ENCODE results near the gene SRGN. TPM values are rescaled to one million over a fixed set of nuclear protein-coding genes. Genes with fewer than 3 reads are reported as not detected.

The SRGN gene
- total and polyA plus RNA-seq, 2 donors: 67.7 to 205 TPM

GRCh38 chr10:69089638-69090599 is 2.0 kb downstream of the SRGN start:
- DNase-seq (ENCODE audit: extremely low spot score): no peak
- WGBS: 49% methylated on average over 16 of the region's 16 CpGs

GRCh38 chr10:69090685-69091084 is 2.8 kb downstream of the SRGN start:
- H3K27ac ChIP-seq (ENCODE audit: low read depth): no peak overlapping the region
- DNase-seq (ENCODE audit: extremely low spot score): no peak
- no peaks in the 10 kb centered on the region for H3K36me3 ChIP-seq (ENCODE audit: insufficient read depth)
- H3K4me3 ChIP-seq (ENCODE audit: low read depth, low read length): no peak overlapping the region
- no peaks in the 10 kb centered on the region for H3K4me1 ChIP-seq (ENCODE audit: insufficient read depth)
- WGBS: 85% methylated on average over 1 of the region's 1 CpG

More at GRCh38 chr10:69089638-69090599, 2.0 kb downstream of the SRGN start:
- H3K4me3 ChIP-seq (ENCODE audit: low read depth, low read length): peak overlapping the region; percentile 27
- H3K4me1 ChIP-seq (ENCODE audit: insufficient read depth): no peaks in the 10 kb centered on the region
- no peak overlapping the region for H3K27ac ChIP-seq (ENCODE audit: low read depth)
- H3K36me3 ChIP-seq (ENCODE audit: insufficient read depth): no peaks in the 10 kb centered on the region

- H3K27ac ChIP-seq (ENCODE audit: low read depth): no peak overlapping the region
- WGBS: 63% methylated on average over 8 of the region's 8 CpGs
- no peaks in the 10 kb centered on the region for H3K4me1 ChIP-seq (ENCODE audit: insufficient read depth)
- DNase-seq (ENCODE audit: extremely low spot score): no peak
- H3K36me3 ChIP-seq (ENCODE audit: insufficient read depth): no peaks in the 10 kb centered on the region
- peak overlapping the region; percentile 6 for H3K4me3 ChIP-seq (ENCODE audit: low read depth, low read length)
Observed at GRCh38 chr10:69091143-69091651, 3.3 kb downstream of the SRGN start.

GRCh38 chr10:69092959-69093850 is 5.3 kb downstream of the SRGN start:
- no peak overlapping the region for H3K4me3 ChIP-seq (ENCODE audit: low read depth, low read length)
- H3K4me1 ChIP-seq (ENCODE audit: insufficient read depth): no peaks in the 10 kb centered on the region
- 48% methylated on average over 17 of the region's 17 CpGs for WGBS
- DNase-seq (ENCODE audit: extremely low spot score): peak; percentile 23
- H3K36me3 ChIP-seq (ENCODE audit: insufficient read depth): no peaks in the 10 kb centered on the region
- no peak overlapping the region for H3K27ac ChIP-seq (ENCODE audit: low read depth)

GRCh38 chr10:69093933-69094332 is 6.0 kb downstream of the SRGN start:
- WGBS: 87% methylated on average over 1 of the region's 1 CpG
- Histone ChIP-seq H3K27ac (ENCODE audit: low read depth) (no peak overlapping the region), H3K36me3 (ENCODE audit: insufficient read depth) (no peaks in the 10 kb centered on the region), H3K4me3 (ENCODE audit: low read depth, low read length) (no peak overlapping the region), H3K4me1 (ENCODE audit: insufficient read depth) (no peaks in the 10 kb centered on the region)
- no peak for DNase-seq (ENCODE audit: extremely low spot score)

- 67% methylated on average over 2 of the region's 2 CpGs for WGBS
- no peak overlapping the region for H3K27ac ChIP-seq (ENCODE audit: low read depth)
- no peaks in the 10 kb centered on the region for H3K4me1 ChIP-seq (ENCODE audit: insufficient read depth)
- H3K4me3 ChIP-seq (ENCODE audit: low read depth, low read length): no peak overlapping the region
- H3K36me3 ChIP-seq (ENCODE audit: insufficient read depth): no peaks in the 10 kb centered on the region
- no peak for DNase-seq (ENCODE audit: extremely low spot score)
Observed at GRCh38 chr10:69096045-69096444, 8.1 kb downstream of the SRGN start.

GRCh38 chr10:69097729-69098128 is 9.8 kb downstream of the SRGN start:
- WGBS: 71% methylated on average over 4 of the region's 4 CpGs

GRCh38 chr10:69100136-69100872 is 12.4 kb downstream of the SRGN start:
- no peak overlapping the region for H3K4me3 ChIP-seq (ENCODE audit: low read depth, low read length)
- no peak overlapping the region for H3K27ac ChIP-seq (ENCODE audit: low read depth)
- no peak for DNase-seq (ENCODE audit: extremely low spot score)
- no peaks in the 10 kb centered on the region for H3K4me1 ChIP-seq (ENCODE audit: insufficient read depth)
- H3K36me3 ChIP-seq (ENCODE audit: insufficient read depth): no peaks in the 10 kb centered on the region
- 43% methylated on average over 7 of the region's 7 CpGs for WGBS

More at GRCh38 chr10:69097729-69098128, 9.8 kb downstream of the SRGN start:
- H3K4me3 ChIP-seq (ENCODE audit: low read depth, low read length): no peak overlapping the region
- DNase-seq (ENCODE audit: extremely low spot score): no peak
- H3K4me1 ChIP-seq (ENCODE audit: insufficient read depth): no peaks in the 10 kb centered on the region
- no peak overlapping the region for H3K27ac ChIP-seq (ENCODE audit: low read depth)
- no peaks in the 10 kb centered on the region for H3K36me3 ChIP-seq (ENCODE audit: insufficient read depth)

- no peak overlapping the region for H3K27ac ChIP-seq (ENCODE audit: low read depth)
- no peak overlapping the region for H3K4me3 ChIP-seq (ENCODE audit: low read depth, low read length)
- DNase-seq (ENCODE audit: extremely low spot score): no peak
- no peaks in the 10 kb centered on the region for H3K4me1 ChIP-seq (ENCODE audit: insufficient read depth)
- 78% methylated on average over 6 of the region's 6 CpGs for WGBS
- no peaks in the 10 kb centered on the region for H3K36me3 ChIP-seq (ENCODE audit: insufficient read depth)
Observed at GRCh38 chr10:69101451-69102095, 13.7 kb downstream of the SRGN start.

- WGBS: 77% methylated on average over 3 of the region's 3 CpGs
- Histone ChIP-seq H3K27ac (ENCODE audit: low read depth) (no peak overlapping the region), H3K36me3 (ENCODE audit: insufficient read depth) (no peaks in the 10 kb centered on the region), H3K4me3 (ENCODE audit: low read depth, low read length) (no peak overlapping the region), H3K4me1 (ENCODE audit: insufficient read depth) (no peaks in the 10 kb centered on the region)
- DNase-seq (ENCODE audit: extremely low spot score): no peak
Observed at GRCh38 chr10:69102440-69102839, 14.5 kb downstream of the SRGN start.

GRCh38 chr10:69103784-69104183 is 15.9 kb downstream of the SRGN start:
- no peak overlapping the region for H3K27ac ChIP-seq (ENCODE audit: low read depth)
- H3K4me3 ChIP-seq (ENCODE audit: low read depth, low read length): no peak overlapping the region
- no peaks in the 10 kb centered on the region for H3K4me1 ChIP-seq (ENCODE audit: insufficient read depth)
- no peak for DNase-seq (ENCODE audit: extremely low spot score)
- H3K36me3 ChIP-seq (ENCODE audit: insufficient read depth): no peaks in the 10 kb centered on the region
- 52% methylated on average over 7 of the region's 7 CpGs for WGBS

- Histone ChIP-seq H3K4me3 (ENCODE audit: low read depth, low read length) (no peak overlapping the region), H3K36me3 (ENCODE audit: insufficient read depth) (no peaks in the 10 kb centered on the region), H3K4me1 (ENCODE audit: insufficient read depth) (no peaks in the 10 kb centered on the region), H3K27ac (ENCODE audit: low read depth) (no peak overlapping the region)
- DNase-seq (ENCODE audit: extremely low spot score): no peak
- 97% methylated on average over 1 of the region's 1 CpG for WGBS
Observed at GRCh38 chr10:69104994-69105790, 17.3 kb downstream of the SRGN start.

Data from urinary bladder (tissue), 4 donors.